ENCODE measurements around the gene C10orf105. TPM values are rescaled to one million over a fixed set of nuclear protein-coding genes. Genes with fewer than 3 reads are reported as not detected.

Gene C10orf105
- total and polyA plus RNA-seq, 11 donors = 0.03 to 0.57 (median 0.08) TPM; not detected in 6

GRCh38 chr10:71742301-71743088 is 22.9 kb upstream of the C10orf105 start:
- Histone ChIP-seq H3K27me3 (no peaks in the 10 kb centered on the region), H3K27ac (peak overlapping the region in 1 of 12 donors; percentile 69), H3K36me3 (no peaks in the 10 kb centered on the region), H3K9me3 (peaks cover 0 to 8% (median 0%) of the 10 kb centered on the region in 12 donors), H3K4me1 (peaks cover 12 to 99% (median 24%) of the 10 kb centered on the region in 12 donors), H3K4me3 (no peak overlapping the region)
- peak in 1 of 5 donors; percentile 46 for DNase-seq
- 93 to 97% (median 95%) methylated on average over 10 of the region's 10 CpGs for WGBS, 4 donors
- TF ChIP-seq, protein P1, sequence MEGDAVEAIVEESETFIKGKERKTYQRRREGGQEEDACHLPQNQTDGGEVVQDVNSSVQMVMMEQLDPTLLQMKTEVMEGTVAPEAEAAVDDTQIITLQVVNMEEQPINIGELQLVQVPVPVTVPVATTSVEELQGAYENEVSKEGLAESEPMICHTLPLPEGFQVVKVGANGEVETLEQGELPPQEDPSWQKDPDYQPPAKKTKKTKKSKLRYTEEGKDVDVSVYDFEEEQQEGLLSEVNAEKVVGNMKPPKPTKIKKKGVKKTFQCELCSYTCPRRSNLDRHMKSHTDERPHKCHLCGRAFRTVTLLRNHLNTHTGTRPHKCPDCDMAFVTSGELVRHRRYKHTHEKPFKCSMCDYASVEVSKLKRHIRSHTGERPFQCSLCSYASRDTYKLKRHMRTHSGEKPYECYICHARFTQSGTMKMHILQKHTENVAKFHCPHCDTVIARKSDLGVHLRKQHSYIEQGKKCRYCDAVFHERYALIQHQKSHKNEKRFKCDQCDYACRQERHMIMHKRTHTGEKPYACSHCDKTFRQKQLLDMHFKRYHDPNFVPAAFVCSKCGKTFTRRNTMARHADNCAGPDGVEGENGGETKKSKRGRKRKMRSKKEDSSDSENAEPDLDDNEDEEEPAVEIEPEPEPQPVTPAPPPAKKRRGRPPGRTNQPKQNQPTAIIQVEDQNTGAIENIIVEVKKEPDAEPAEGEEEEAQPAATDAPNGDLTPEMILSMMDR (IDR thresholded peaks at IDR 0.05) = no peak
- TF ChIP-seq POLR2A (IDR thresholded peaks at IDR 0.05) = no peak
- no peak for ATAC-seq
- intact Hi-C loops (cut with DNase I) = no loop called here

- intact Hi-C loops (cut with DNase I) = no loop called here
- Histone ChIP-seq H3K27me3 (no peaks in the 10 kb centered on the region), H3K4me3 (no peak overlapping the region), H3K36me3 (no peaks in the 10 kb centered on the region), H3K4me1 (peaks cover 5 to 99% (median 20%) of the 10 kb centered on the region in 12 donors), H3K9me3 (peaks cover 0 to 8% (median 0%) of the 10 kb centered on the region in 12 donors), H3K27ac (peak overlapping the region in 1 of 12 donors; percentile 69)
- ATAC-seq (no peak), DNase-seq (peak in 1 of 5 donors; percentile 58)
- no peak for TF ChIP-seq POLR2A (IDR thresholded peaks at IDR 0.05)
- TF ChIP-seq, protein P1 (IDR thresholded peaks at IDR 0.05) = no peak
- WGBS, 4 donors = 95 to 98% (median 97%) methylated on average over 18 to 20 of the region's 20 CpGs
Observed at GRCh38 chr10:71741671-71742070, 22.1 kb upstream of the C10orf105 start.

DNA sequence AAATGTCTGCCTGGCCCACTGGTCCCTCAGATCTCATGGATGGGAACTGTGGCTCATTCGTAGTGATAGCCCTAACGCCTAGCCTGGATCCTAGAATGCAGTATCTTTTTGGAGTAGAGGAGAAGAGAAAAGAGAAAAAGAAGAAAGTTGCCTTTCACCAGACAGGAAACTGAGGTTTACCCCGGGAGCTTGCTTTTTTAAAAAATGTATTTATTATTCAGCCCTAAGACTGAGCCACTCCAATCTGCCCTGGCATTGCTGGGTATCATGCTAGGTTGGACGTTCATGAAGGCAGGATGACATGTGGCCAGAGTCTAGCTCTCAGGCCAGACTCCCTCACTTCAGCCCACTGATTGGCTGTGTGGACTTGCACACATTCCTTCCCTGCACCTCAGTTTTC is 21.5 kb upstream of the C10orf105 start:
- DNase-seq (no peak), ATAC-seq (no peak)
- H3K27me3 ChIP-seq = no peaks in the 10 kb centered on the region
- TF ChIP-seq, protein P1 (IDR thresholded peaks at IDR 0.05) = no peak
- TF ChIP-seq POLR2A (IDR thresholded peaks at IDR 0.05) = no peak
- peak overlapping the region in 1 of 12 donors; percentile 69 for H3K27ac ChIP-seq
- intact Hi-C loops (cut with DNase I) = no loop called here
- peaks cover 0 to 8% (median 0%) of the 10 kb centered on the region in 12 donors for H3K9me3 ChIP-seq
- no peak overlapping the region for H3K4me3 ChIP-seq
- WGBS, 4 donors = 63 to 72% (median 69%) methylated on average over 4 of the region's 4 CpGs
- H3K36me3 ChIP-seq = no peaks in the 10 kb centered on the region
- H3K4me1 ChIP-seq = peaks cover 0 to 99% (median 17%) of the 10 kb centered on the region in 12 donors

- H3K4me1 ChIP-seq = peaks cover 0 to 99% (median 13%) of the 10 kb centered on the region in 12 donors
- ATAC-seq (peak in 3 of 4 donors; percentile 49 to 58 (median 50)), DNase-seq (peak in 2 of 5 donors; percentile 58 to 76)
- intact Hi-C loops (cut with DNase I) = no loop called here
- H3K36me3 ChIP-seq = no peaks in the 10 kb centered on the region
- peaks cover 0 to 8% (median 0%) of the 10 kb centered on the region in 12 donors for H3K9me3 ChIP-seq
- H3K27ac ChIP-seq = peak overlapping the region in 1 of 12 donors; percentile 67
- TF ChIP-seq, protein P1 (IDR thresholded peaks at IDR 0.05) = peak in 1 of 12 donors; percentile 8
- TF ChIP-seq POLR2A (IDR thresholded peaks at IDR 0.05) = no peak
- 42 to 66% (median 51%) methylated on average over 5 to 9 of the region's 9 CpGs for WGBS, 4 donors
- no peaks in the 10 kb centered on the region for H3K27me3 ChIP-seq
- H3K4me3 ChIP-seq = no peak overlapping the region
Observed at GRCh38 chr10:71740069-71740653, 20.6 kb upstream of the C10orf105 start.

Measured in heart left ventricle (tissue), 16 donors.